HEK293T (cell line): ENCODE data around the gene LSM14A.

Experiments
- ARNT ChIP-seq: fragments of 450-650 bp; IDR thresholded peaks from 2 replicates; pipeline ENCODE4 v1.6.1; 2017; ENCODE audit warnings: mild to moderate bottlenecking
- FOXA1 ChIP-seq: fragments of 450-650 bp; IDR thresholded peaks from 2 replicates; pipeline ENCODE4 v1.6.1; 2016; ENCODE audit warnings: mild to moderate bottlenecking
- HDGF ChIP-seq: fragments of 450-650 bp; IDR thresholded peaks from 2 replicates; pipeline ENCODE4 v1.6.1; 2017; ENCODE audit warnings: antibody characterized with exemption, borderline replicate concordance
- L3MBTL2 ChIP-seq: fragments of 450-650 bp; conservative IDR thresholded peaks from 2 replicates; pipeline ENCODE4 v1.6.1; 2016; ENCODE audit warnings: mild to moderate bottlenecking
- NFRKB ChIP-seq: fragments of 450-650 bp; IDR thresholded peaks from 2 replicates; pipeline ENCODE4 v1.6.1; 2016; ENCODE audit warnings: mild to moderate bottlenecking, moderate library complexity
- SUZ12 ChIP-seq: fragments of 450-650 bp; IDR thresholded peaks from 2 replicates; pipeline ENCODE4 v1.6.1; 2016; ENCODE audit warnings: mild to moderate bottlenecking

DNA sequence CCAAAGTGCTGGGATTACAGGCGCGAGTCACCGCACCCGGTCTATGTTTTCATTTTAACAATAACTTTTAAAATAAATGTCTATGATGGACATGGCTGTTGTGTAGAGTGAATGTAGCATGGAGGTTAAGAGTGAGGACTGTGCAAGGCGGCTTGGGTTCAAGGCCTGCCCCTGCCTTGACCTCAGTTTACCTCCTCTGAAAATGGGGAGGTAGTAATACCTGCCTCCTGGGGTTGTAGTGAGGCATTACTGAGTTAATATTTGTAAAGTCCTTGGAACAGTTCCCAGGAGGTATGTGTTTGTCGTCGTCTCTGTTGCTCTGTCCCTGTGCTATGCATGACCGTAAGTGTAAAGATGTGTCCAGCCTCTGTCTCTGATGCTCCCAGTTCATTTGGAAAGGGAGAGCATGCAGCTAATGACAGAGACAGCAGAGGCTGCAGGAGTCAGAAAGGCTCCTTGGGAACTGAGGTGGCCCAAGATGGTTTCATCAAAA, 91.5 kb downstream of the LSM14A start:
- TF ChIP-seq HDGF: no peak
- TF ChIP-seq L3MBTL2: no peak
- TF ChIP-seq SUZ12: no peak
- no peak for TF ChIP-seq FOXA1
- no peak for TF ChIP-seq ARNT
- TF ChIP-seq NFRKB: no peak
